Thyroid gland (tissue), 4 donors: Measurements from ENCODE around the gene PRDX5. TPM values are rescaled to one million over a fixed set of nuclear protein-coding genes. Genes with fewer than 3 reads are reported as not detected.

ENCODE experiments used
- DNase-seq, 2 donors: peaks; one replicate each; pipeline ENCODE4 v3.0.0-alpha.2; 2019
- H3K27ac ChIP-seq, 3 donors: fragments of 200-600 bp; sonication (generic); 1 replicate in 2 of 3; 2 replicates in 1 of 3; pipeline ENCODE4 v1.5.1; 2016 to 2019; ENCODE audit warnings: mild to moderate bottlenecking in 1 of 3, moderate library complexity in 1 of 3
- H3K27me3 ChIP-seq: fragments of 200-600 bp; sonication (generic); one replicate; pipeline ENCODE4 v1.5.1; 2019
- H3K36me3 ChIP-seq, 2 donors: fragments of 200-600 bp; sonication (generic); one replicate each; pipeline ENCODE4 v1.5.1; 2016 to 2019
- H3K4me1 ChIP-seq, 2 donors: fragments of 200-600 bp; sonication (generic); one replicate each; pipeline ENCODE4 v1.5.1; 2017 to 2019
- H3K4me3 ChIP-seq, 3 donors: fragments of 200-600 bp; sonication (generic); replicated peaks in 1 of 3; 1 replicate in 2 of 3; 2 replicates in 1 of 3; pipeline ENCODE4 v1.5.1; 2016; ENCODE audit warnings: mild to moderate bottlenecking in 1 of 3
- H3K9me3 ChIP-seq: fragments of 200-600 bp; sonication (generic); one replicate; pipeline ENCODE4 v1.5.1; 2017
- CTCF ChIP-seq, 6 experiments: fragments of 200-600 bp in 3 of 6; fragments of 450-650 bp in 3 of 6; sonication (generic) in 3 of 6; IDR thresholded peaks; one replicate each; pipeline ENCODE4 v1.5.1; 2016 to 2019; ENCODE audit warnings: antibody characterized with exemption in 6 of 6, mild to moderate bottlenecking in 2 of 6, inconsistent platforms in 1 of 6, moderate library complexity in 1 of 6
- POLR2A ChIP-seq, 2 donors: fragments of 450-650 bp; IDR thresholded peaks; one replicate each; pipeline ENCODE4 v1.6.1; 2017; ENCODE audit warnings: antibody characterized with exemption in 2 of 2, mild to moderate bottlenecking in 2 of 2, moderate library complexity in 1 of 2
- WGBS, 2 donors: methylation state at CpG; one replicate each; pipeline ENCODE4 v1.1.5; 2017; 5-methylcytosine and 5-hydroxymethylcytosine counted together
- intact Hi-C: fragments of 100-400 bp; cut with DNase I; formaldehyde crosslinking; loops from one replicate; pipeline ENCODE4 v1.15.1; 2023
- total RNA-seq, 4 donors: library from RNA; depleted of rRNA; stranded (reverse); fragments of >200 nt; gene quantifications; one replicate each; pipeline ENCODE4 v1.2.3, GENCODE V29; 2016

The PRDX5 gene
- total RNA-seq, 4 donors from 2014 or later = 384 to 962 (median 653) TPM

GRCh38 chr11:64343767-64344559 is 26.0 kb downstream of the PRDX5 start:
- H3K27me3 ChIP-seq = no peaks in the 10 kb centered on the region
- peaks cover 0 to 17% of the 10 kb centered on the region in 2 donors for H3K4me1 ChIP-seq
- DNase-seq = no peak
- H3K4me3 ChIP-seq = no peak overlapping the region
- intact Hi-C loops = no loop called here
- 76 to 84% methylated on average over 6 to 9 of the region's 18 CpGs for WGBS, 2 donors
- H3K9me3 ChIP-seq = no peaks in the 10 kb centered on the region
- no peak overlapping the region for H3K27ac ChIP-seq
- TF ChIP-seq CTCF (IDR thresholded peaks at IDR 0.05) = no peak
- no peak for TF ChIP-seq POLR2A (IDR thresholded peaks at IDR 0.05)
- H3K36me3 ChIP-seq = no peaks in the 10 kb centered on the region

DNA sequence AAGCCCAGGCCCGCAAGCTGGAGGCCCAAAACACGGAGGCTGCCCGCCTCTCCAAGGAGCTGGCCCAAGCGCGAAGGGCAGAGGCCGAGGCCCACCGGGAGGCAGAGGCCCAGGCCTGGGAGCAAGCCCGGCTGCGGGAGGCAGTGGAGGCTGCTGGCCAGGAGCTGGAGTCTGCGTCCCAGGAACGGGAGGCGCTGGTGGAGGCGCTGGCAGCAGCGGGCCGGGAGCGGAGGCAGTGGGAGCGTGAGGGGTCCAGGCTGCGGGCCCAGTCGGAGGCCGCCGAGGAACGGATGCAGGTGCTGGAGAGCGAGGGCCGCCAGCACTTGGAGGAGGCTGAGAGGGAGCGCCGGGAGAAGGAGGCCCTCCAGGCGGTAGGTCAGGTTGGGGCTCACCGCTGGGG is 26.9 kb downstream of the PRDX5 start:
- DNase-seq = no peak
- Histone ChIP-seq H3K9me3 (no peaks in the 10 kb centered on the region), H3K27me3 (no peaks in the 10 kb centered on the region), H3K4me1 (peaks cover 0 to 17% of the 10 kb centered on the region in 2 donors), H3K36me3 (no peaks in the 10 kb centered on the region), H3K27ac (no peak overlapping the region), H3K4me3 (no peak overlapping the region)
- intact Hi-C loops = no loop called here
- TF ChIP-seq POLR2A (IDR thresholded peaks at IDR 0.05) (no peak), CTCF (IDR thresholded peaks at IDR 0.05) (no peak)
- 94 to 96% methylated on average over 25 to 26 of the region's 28 CpGs for WGBS, 2 donors

DNA sequence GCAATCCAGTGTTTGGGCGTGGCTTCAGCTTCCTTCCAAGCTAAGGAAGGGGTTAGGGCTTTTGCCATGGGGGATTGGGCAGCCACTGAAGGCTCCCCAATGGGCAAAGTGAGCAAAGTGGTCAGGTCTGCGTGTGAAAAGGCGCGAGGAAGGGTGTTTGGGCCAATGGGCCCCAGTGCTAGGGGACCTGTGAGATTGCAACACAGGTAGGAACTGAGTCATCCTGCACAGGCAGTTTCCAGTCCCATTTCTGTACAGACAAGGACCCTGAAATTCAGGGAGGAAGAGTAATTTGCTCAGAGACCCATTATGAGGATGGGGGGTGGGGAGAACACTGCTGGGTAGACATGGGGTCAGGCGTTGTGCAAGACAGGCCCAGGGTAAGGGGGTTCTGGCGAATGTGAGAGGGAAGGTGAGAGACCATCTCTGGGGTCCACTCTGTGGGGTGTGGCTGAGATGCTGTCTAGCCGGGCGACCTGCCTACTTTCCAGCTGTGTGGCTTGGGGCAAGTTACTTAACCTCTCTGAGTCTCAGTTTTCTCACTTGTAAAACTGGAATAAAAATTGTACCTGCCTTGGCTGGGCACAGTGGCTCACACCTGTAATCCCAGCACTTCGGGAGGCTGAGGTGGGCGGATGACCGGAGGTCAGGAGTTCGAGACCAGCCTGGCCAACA is 29.4 kb downstream of the PRDX5 start:
- intact Hi-C loops = no loop called here
- Histone ChIP-seq H3K27ac (no peak overlapping the region), H3K4me1 (peaks cover 0 to 8% of the 10 kb centered on the region in 2 donors), H3K27me3 (no peaks in the 10 kb centered on the region), H3K36me3 (no peaks in the 10 kb centered on the region), H3K9me3 (no peaks in the 10 kb centered on the region), H3K4me3 (no peak overlapping the region)
- WGBS, 2 donors = 82 to 89% methylated on average over 10 to 12 of the region's 12 CpGs
- TF ChIP-seq POLR2A (IDR thresholded peaks at IDR 0.05) = no peak
- no peak for TF ChIP-seq CTCF (IDR thresholded peaks at IDR 0.05)
- no peak for DNase-seq

DNA sequence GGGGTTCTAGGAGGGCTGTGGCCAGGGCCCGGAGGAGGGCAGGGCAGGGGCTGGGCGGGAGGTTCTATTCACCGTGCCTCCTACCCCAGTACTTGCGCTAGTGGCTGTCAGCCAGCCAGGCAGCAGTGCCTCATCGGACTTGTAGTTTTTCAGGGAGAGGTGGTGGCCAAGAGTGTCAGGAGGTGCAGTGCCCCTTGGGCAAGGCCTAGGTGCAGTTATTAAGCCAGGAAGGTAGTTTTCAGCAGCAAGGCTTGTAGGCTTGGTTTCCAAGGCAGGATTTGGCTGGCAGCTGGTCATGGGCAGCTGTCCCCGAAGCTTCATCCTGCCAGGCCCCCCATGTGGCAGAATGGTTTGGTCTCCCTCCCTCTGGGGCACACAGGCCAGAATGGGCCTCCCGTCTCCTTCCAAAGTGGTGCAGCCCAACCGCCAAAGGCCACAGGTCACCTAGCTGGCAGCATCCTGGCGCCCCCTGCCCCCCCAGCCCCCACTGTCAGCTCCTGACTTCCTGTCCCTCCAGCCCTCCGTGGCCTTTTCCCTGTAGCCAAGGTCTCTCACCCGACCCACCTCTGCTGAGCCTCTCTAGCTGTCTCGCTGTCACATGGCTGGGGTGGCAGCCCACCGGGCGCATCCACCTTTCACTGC is 30.6 kb downstream of the PRDX5 start:
- intact Hi-C loops = no loop called here
- WGBS, 2 donors = 66 to 75% methylated on average over 8 to 11 of the region's 14 CpGs
- no peaks in the 10 kb centered on the region for H3K4me1 ChIP-seq
- H3K36me3 ChIP-seq = no peaks in the 10 kb centered on the region
- H3K9me3 ChIP-seq = no peaks in the 10 kb centered on the region
- no peak for DNase-seq
- H3K27me3 ChIP-seq = no peaks in the 10 kb centered on the region
- no peak overlapping the region for H3K4me3 ChIP-seq
- TF ChIP-seq POLR2A (IDR thresholded peaks at IDR 0.05) = no peak
- TF ChIP-seq CTCF (IDR thresholded peaks at IDR 0.05) = no peak
- no peak overlapping the region for H3K27ac ChIP-seq

GRCh38 chr11:64349025-64349387 is 31.1 kb downstream of the PRDX5 start:
- no peak for DNase-seq
- intact Hi-C loops = no loop called here
- 85 to 92% methylated on average over 7 of the region's 7 CpGs for WGBS, 2 donors
- no peaks in the 10 kb centered on the region for H3K36me3 ChIP-seq
- H3K9me3 ChIP-seq = no peaks in the 10 kb centered on the region
- H3K4me3 ChIP-seq = no peak overlapping the region
- no peaks in the 10 kb centered on the region for H3K27me3 ChIP-seq
- TF ChIP-seq POLR2A (IDR thresholded peaks at IDR 0.05) (no peak), CTCF (IDR thresholded peaks at IDR 0.05) (no peak)
- H3K27ac ChIP-seq = no peak overlapping the region
- no peaks in the 10 kb centered on the region for H3K4me1 ChIP-seq
